Measurements from ENCODE around the gene ZNF608.

GRCh38 chr5:124743602-124744169, 2.8 kb downstream of the ZNF608 start:
- TF ChIP-seq CTCF (IDR thresholded peaks at IDR 0.05) (no peak), POLR2A (IDR thresholded peaks at IDR 0.05) (no peak)

Data from testis (tissue), 2 donors.